Bone marrow (tissue), 2 donors: ENCODE data around the gene VPS13C.
"Not testable (repeated sequence)": the region's sequence is repeated elsewhere in the genome, so short reads cannot be mapped to it uniquely, and the experiment has no call there.

ENCODE experiments used
- DNase-seq, 2 donors: peaks; one replicate each; lab custom pipeline; 2025; lab: John Stamatoyannopoulos, UW

VPS13C gene

DNA sequence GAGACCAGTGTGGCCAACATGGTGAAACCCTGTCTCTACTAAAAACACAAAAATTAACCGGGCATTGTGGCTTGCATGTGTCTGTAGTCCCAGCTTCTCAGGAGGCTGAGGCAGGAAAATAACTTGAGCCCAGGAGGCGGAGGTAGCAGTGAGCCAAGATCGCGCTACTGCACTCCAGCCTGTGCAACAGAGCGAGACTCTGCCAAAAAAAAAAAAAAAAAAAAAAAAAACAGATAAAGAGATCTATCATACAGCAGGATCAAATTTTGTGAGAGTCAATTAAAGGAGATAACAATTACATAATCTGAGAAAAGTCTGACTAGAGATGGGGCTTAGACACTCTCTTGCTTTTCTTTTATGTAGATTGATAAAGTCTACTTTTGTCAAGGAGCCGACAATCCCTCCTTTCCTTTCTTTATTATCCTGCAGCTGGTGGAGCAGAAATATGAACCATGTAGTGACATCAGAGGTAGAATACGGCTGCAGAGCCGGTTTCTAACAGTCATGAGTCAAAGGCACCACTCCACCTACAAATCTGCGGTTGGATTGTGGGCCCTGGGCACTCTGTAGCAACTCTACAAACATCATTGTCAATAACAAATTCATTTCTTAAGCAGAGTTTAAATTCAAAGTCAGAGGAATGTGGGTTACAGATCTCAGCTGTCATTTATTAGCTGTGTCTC lies 15.5 kb upstream of the VPS13C start:
- no peak for DNase-seq

- DNase-seq: peak in 1 of 2 donors; percentile 23
Observed at GRCh38 chr15:62071711-62072308, 11.6 kb upstream of the VPS13C start.

- no peak for DNase-seq
Observed at GRCh38 chr15:62069551-62069950, 9.3 kb upstream of the VPS13C start.

GRCh38 chr15:62068810-62069167 lies 8.5 kb upstream of the VPS13C start:
- no peak for DNase-seq

DNA sequence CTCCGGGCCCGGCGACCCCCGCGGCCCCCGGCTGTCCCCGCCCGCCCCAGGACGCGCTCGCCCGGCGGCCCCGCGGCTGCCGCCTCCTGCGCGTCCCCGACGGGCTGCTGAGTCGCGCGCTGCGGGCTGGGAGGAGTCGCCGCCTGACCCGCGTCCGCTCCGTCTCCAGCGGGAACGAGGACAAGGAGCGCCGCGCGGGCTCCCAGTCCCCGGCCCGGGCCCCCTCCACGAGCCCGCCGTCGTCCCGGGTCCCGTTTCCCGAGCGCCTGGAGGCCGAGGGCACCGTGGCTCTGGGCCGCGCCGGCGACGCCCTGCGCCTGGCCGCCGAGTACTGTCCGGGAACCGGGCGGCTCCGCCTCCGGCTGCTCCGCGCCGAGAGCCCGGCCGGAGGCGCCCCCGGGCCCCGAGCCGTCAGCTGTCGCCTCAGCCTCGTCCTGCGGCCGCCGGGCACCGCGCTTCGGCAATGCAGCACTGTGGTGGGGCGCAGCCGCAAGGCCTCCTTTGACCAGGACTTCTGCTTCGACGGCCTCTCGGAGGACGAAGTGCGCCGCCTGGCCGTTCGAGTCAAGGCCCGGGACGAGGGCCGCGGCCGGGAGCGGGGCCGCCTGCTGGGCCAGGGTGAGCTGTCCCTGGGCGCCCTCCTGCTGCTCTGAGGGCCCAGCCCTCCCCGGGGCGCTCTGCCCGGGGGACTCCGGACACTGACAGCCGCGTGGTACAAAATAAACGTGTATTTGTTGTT lies 8.0 kb upstream of the VPS13C start:
- peak in 1 of 2 donors; percentile 45 for DNase-seq

DNA sequence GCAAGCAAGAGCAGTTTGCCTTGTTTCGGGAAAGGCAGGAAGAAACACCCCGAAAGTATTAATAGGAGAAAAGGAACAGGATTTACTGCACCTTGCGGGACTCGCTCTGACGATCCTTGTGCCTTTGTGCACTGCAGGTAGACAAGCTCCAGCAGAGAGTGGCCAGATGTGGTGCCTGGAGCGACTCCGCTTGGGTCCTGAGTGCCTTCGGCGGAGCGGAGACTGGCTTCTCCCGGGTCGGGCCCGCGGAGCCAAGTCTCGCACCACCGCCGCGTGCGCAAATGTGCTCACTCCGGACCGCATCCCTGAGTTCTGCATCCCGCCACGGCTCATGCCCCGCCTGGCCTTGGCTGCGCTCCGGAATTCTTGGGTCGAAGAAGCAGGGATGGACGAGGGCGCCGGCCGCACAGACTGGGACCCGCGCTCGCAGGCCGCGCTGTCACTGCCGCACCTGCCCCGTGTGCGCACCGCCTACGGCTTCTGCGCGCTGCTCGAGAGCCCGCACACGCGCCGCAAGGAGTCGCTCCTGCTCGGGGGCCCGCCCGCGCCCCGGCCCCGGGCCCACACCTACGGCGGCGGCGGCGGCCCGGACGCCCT lies 7.3 kb upstream of the VPS13C start:
- peak in 1 of 2 donors; percentile 3 for DNase-seq

DNA sequence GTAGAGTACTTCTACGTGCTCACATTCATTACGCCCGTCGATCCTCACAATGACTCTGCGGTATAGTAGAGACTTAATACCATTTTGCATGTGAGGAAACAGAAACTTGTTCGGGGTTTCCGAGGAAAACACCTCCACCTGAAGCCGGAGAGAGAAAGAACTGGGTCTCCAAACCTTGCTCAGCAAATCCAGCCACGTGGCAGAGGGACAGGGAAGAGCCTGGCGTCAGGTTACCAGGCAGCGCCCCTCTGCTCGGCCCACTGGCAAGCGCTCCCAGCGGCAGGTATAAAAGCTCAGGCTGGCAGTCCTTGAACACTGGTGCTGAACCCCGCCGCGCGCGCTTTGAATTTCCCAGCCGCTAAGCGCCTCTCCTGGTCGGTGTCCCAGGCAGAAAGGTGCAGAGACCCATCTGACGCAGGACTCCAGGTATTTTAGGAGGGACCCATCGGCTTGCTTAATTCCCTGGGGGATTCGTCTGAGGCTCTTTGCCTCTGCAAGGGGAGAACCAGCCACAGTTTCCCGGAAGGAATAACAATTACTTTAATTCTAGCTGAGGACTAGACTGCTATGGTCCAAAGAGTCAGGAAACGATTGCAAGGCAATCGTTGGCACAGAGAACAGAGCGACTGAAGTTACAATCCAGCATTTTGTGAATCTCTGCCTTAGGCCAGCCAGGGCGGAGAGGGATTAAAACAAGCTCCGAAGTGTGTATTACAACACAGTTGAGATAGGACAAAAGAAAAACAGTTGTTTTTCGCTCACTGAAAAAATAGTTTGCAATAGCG lies 6.6 kb upstream of the VPS13C start, which contains the start of gene C2CD4A:
Gene C2CD4A (plus strand): TSS at position 315 of the 785 bp plus-strand sequence. CDS start 637 bp downstream, outside the sequence.
- DNase-seq: peak in 1 of 2 donors; percentile 6

- DNase-seq: no peak
Observed at GRCh38 chr15:62063825-62064635, 3.8 kb upstream of the VPS13C start.

- no peak for DNase-seq
Observed at GRCh38 chr15:62060896-62061280, 641 bp upstream of the VPS13C start.

GRCh38 chr15:62059816-62060112 lies 483 bp downstream of the VPS13C start:
- peak; percentile 66 to 87 for DNase-seq

- no peak for DNase-seq
Observed at GRCh38 chr15:62059108-62059815, 985 bp downstream of the VPS13C start.

- no peak for DNase-seq
Observed at GRCh38 chr15:62058327-62059028, 1.8 kb downstream of the VPS13C start.

GRCh38 chr15:62057341-62057980 lies 2.8 kb downstream of the VPS13C start:
- DNase-seq: no peak

GRCh38 chr15:62054979-62055378 lies 5.3 kb downstream of the VPS13C start:
- no peak for DNase-seq

GRCh38 chr15:62053439-62054085 lies 6.7 kb downstream of the VPS13C start:
- DNase-seq: no peak

DNA sequence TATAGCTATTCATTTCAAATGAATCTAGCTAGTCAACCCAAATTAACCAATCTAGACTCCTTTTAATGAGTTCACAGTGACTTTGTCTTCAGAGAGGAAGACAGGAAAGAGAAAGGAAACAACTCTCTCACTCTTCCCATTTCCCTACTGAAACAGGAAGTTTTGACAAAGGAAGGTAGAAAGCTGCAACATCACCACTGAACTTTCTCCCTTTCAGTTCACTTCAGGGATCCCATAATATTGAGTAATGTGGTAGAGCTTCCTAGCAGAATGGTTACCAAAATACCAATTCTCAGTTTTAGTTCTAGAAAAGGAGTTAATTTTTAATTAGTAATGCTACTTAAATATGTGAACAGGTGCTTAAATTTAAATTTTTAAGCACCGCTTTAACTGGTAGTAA lies 7.5 kb downstream of the VPS13C start:
- DNase-seq: no peak

GRCh38 chr15:62051166-62051565 lies 9.1 kb downstream of the VPS13C start:
- no peak for DNase-seq

GRCh38 chr15:62050115-62050514 lies 10.1 kb downstream of the VPS13C start:
- no peak for DNase-seq

GRCh38 chr15:62048254-62048653 lies 12.0 kb downstream of the VPS13C start:
- not testable (repeated sequence) for DNase-seq
